GM06990 (cell line): ENCODE data around the gene PCGF5.
"Not testable (repeated sequence)": the region's sequence is repeated elsewhere in the genome, so short reads cannot be mapped to it uniquely, and the experiment has no call there.

ENCODE experiments used
- DNase-seq: peaks from one replicate; pipeline ENCODE4 v3.0.0-alpha.2; 2011; ENCODE audit not compliant: insufficient read length; ENCODE audit errors: extremely low read depth
- H3K27me3 ChIP-seq: replicated peaks from 2 replicates; pipeline ENCODE4 v1.6.0; 2011; ENCODE audit warnings: low read length; ENCODE audit not compliant: control insufficient read depth, insufficient read depth
- H3K36me3 ChIP-seq: 2 replicates; pipeline ENCODE4 v1.5.1; 2011; ENCODE audit warnings: low read length; ENCODE audit not compliant: control insufficient read depth, insufficient read depth
- H3K4me3 ChIP-seq: replicated peaks from 2 replicates; pipeline ENCODE4 v1.5.1; 2011; ENCODE audit warnings: low read depth, mild to moderate bottlenecking, control low read depth, low read length
- TF ChIP-seq, protein P1 (sequence below): IDR thresholded peaks from 2 replicates; pipeline ENCODE4 v1.5.1; 2011; ENCODE audit warnings: low read length, control low read depth, mild to moderate bottlenecking, inconsistent platforms; ENCODE audit not compliant: insufficient read depth, poor library complexity, severe bottlenecking

PCGF5 gene

DNA sequence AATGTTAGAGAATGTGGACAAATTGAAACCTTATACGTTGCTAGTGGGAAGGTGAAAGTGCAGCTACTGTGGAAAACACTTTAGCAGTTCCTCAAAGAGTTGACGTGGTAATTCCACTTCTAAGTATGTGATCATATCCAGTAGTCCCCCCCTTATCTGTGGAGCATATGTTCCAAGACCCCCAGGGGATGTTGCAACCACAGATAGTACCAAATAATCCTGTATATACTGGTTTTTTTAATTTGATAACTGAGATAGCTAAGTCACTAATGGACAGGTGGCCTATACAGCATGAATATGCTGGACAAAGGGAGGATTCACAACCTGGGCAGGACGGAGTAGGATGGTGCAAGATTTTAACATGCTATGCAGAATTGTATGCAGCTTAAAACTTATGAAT lies 36.8 kb downstream of the PCGF5 start:
- H3K36me3 ChIP-seq, result peaks cover 8% of the 10 kb centered on the region
- TF ChIP-seq, protein P1, sequence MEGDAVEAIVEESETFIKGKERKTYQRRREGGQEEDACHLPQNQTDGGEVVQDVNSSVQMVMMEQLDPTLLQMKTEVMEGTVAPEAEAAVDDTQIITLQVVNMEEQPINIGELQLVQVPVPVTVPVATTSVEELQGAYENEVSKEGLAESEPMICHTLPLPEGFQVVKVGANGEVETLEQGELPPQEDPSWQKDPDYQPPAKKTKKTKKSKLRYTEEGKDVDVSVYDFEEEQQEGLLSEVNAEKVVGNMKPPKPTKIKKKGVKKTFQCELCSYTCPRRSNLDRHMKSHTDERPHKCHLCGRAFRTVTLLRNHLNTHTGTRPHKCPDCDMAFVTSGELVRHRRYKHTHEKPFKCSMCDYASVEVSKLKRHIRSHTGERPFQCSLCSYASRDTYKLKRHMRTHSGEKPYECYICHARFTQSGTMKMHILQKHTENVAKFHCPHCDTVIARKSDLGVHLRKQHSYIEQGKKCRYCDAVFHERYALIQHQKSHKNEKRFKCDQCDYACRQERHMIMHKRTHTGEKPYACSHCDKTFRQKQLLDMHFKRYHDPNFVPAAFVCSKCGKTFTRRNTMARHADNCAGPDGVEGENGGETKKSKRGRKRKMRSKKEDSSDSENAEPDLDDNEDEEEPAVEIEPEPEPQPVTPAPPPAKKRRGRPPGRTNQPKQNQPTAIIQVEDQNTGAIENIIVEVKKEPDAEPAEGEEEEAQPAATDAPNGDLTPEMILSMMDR, result no peak

DNA sequence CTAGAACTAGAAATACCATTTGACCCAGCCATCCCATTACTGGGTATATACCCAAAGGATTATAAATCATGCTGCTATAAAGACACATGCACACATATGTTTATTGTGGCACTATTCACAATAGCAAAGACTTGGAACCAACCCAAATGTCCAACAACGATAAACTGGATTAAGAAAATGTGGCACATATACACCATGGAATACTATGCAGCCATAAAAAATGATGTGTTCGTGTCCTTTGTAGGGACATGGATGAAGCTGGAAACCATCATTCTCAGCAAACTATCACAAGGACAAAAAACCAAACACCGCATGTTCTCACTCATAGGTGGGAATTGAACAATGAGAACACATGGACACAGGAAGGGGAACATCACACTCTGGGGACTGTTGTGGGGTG lies 40.0 kb downstream of the PCGF5 start:
- not testable (repeated sequence) for H3K36me3 ChIP-seq, DNase-seq, H3K4me3 ChIP-seq, H3K27me3 ChIP-seq

More for the DNA sequence above, 36.8 kb downstream of the PCGF5 start:
- DNase-seq, result no peak
- Histone ChIP-seq H3K27me3 (no peaks in the 10 kb centered on the region), H3K4me3 (no peak overlapping the region)

DNA sequence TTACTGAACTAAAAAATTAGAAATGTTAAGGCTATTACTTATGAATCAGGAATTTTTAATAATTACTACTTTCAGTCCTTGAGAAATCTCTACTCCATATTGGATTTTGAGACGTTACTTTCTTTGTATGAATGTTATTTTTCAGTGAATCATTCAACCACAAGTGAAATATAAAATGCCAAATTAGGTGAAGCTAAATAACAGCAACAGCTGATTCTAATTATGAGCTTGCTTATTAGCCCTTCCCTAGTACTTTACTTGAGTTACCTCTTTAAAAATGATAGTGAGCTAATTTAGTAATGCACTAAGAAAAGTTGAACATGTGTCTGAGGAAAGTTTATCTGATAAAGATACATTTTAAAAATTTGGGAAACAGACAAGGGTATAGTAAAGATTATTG lies 51.4 kb downstream of the PCGF5 start:
- Histone ChIP-seq H3K27me3 (no peaks in the 10 kb centered on the region), H3K36me3 (no peaks in the 10 kb centered on the region; the same call in 1 of the 2 replicates), H3K4me3 (no peak overlapping the region)
- no peak for DNase-seq
- TF ChIP-seq, protein P1, result no peak

DNA sequence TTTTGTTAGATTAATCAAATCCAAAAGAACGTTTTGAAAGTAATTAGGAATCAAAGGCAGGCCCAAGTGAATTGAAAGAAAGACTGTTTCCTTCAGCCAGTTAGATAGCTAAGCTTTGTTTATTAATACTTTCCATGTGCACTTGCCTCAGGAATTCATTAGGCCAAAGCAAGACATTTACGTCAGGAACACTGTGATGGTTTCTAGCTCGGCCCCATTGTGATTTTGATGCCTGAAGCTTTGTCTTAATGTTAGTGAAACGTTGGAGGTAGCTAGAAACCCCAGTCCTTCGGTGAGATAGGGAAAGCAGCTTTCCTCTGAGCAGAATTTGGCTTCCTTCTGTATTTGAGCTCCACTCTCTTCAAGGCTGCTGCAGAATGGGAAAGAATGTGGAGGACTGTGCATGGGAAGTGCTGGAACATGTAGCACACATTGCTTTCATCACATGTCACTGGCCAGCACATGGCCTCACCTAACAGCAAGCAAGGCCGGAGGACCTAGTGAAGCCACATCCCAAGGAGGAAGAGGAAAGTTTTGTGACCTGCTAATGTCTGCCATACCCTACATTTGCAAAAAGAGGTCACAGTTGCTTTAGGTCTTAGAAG lies 64.1 kb downstream of the PCGF5 start:
- Histone ChIP-seq H3K4me3 (no peak overlapping the region), H3K27me3 (no peaks in the 10 kb centered on the region), H3K36me3 (peaks cover 2% of the 10 kb centered on the region; the same call in 1 of the 2 replicates)
- TF ChIP-seq, protein P1, result no peak
- no peak for DNase-seq

DNA sequence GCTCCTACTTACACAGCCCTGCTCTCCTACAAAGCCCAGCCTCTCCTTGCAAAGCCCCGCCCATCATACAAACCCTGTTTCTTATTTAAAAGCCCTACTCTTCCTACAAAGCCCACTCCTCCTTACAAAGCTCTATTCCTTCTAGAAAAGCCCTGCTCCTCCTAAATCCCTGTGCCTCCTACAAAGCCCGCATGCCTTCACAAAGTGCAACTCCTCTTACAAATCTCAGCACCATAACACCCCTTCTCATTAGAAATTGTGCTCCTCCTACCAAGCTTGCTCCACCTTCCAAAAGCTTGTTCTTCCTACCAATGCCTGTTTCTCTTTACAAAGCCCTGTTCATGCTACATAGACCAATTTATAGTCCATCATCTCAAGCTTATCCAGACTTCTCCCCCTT lies 66.1 kb downstream of the PCGF5 start:
- DNase-seq, result no peak
- TF ChIP-seq, protein P1, result no peak
- H3K27me3 ChIP-seq, result no peaks in the 10 kb centered on the region
- H3K4me3 ChIP-seq, result no peak overlapping the region
- peaks cover 2% of the 10 kb centered on the region; the same call in 1 of the 2 replicates for H3K36me3 ChIP-seq

DNA sequence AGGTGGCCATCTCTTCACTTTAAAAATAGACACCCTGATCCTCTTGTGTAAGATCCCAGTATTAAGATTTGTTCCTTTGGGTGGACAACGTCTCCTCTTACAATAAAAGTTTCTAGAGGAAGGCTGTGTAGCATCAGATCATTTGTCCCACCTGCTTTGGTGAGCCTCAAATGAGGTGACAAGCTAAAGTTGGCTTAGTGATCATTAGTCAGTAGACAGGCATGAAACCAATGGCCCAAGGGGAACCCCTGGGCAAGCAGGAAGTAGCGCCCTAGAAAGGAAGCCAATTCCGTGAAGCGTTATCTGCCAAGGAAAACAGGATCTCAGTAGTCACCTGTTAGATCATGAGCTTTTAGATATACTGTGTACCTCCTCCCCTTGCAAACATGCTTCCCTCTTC lies 66.8 kb downstream of the PCGF5 start:
- TF ChIP-seq, protein P1, result no peak
- Histone ChIP-seq H3K4me3 (no peak overlapping the region), H3K27me3 (no peaks in the 10 kb centered on the region), H3K36me3 (peaks cover 2% of the 10 kb centered on the region; the same call in 1 of the 2 replicates)
- DNase-seq, result no peak
